Chondrocyte (in vitro differentiated cells): Measurements from ENCODE around the gene SEC14L1. TPM values are rescaled to one million over a fixed set of nuclear protein-coding genes. Genes with fewer than 3 reads are reported as not detected.

ENCODE experiments used
- DNase-seq: peaks from one replicate; pipeline ENCODE4 v3.0.0; 2021; ENCODE audit warnings: mixed read lengths, low spot score
- H3K27ac Mint-ChIP-seq: one replicate; pipeline ENCODE4 v1.8.0; 2021; ENCODE audit warnings: mild to moderate bottlenecking, moderate library complexity, mixed read lengths; ENCODE audit not compliant: unreplicated experiment
- H3K27me3 Mint-ChIP-seq: 2 replicates; pipeline ENCODE4 v1.8.0; 2021; ENCODE audit warnings: low read depth, mixed read lengths
- H3K36me3 Mint-ChIP-seq: 2 replicates; pipeline ENCODE4 v1.8.0; 2021; ENCODE audit warnings: low read depth, mixed read lengths
- H3K4me1 Mint-ChIP-seq: 2 replicates; pipeline ENCODE4 v1.8.0; 2021; ENCODE audit warnings: low read depth, mild to moderate bottlenecking, mixed read lengths
- H3K4me3 Mint-ChIP-seq: one replicate; pipeline ENCODE4 v1.8.0; 2021; ENCODE audit warnings: mild to moderate bottlenecking, moderate library complexity, mixed read lengths; ENCODE audit not compliant: unreplicated experiment
- H3K9me3 Mint-ChIP-seq: 2 replicates; pipeline ENCODE4 v1.8.0; 2021; ENCODE audit warnings: low read depth, mixed read lengths
- total RNA-seq: library from RNA; stranded (reverse); gene quantifications from 3 replicates; pipeline ENCODE4 v1.2.1, GENCODE V29; 2021
- TF ChIP-seq, protein P1 (sequence below): fragments of 200-600 bp; sonication (generic); IDR thresholded peaks from 2 replicates; pipeline ENCODE4 v1.5.0; 2021; ENCODE audit warnings: antibody characterized with exemption, mild to moderate bottlenecking, moderate library complexity

SEC14L1 gene
- total RNA-seq, 1 donor from 2014 or later: 51.8 TPM

GRCh38 chr17:77160091-77160874 is 19.5 kb downstream of the SEC14L1 start:
- Mint-ChIP-seq H3K36me3 (peaks cover 7% of the 10 kb centered on the region), H3K4me3 (no peak overlapping the region), H3K27ac (peak overlapping the region; percentile 50), H3K9me3 (no peaks in the 10 kb centered on the region), H3K27me3 (no peaks in the 10 kb centered on the region), H3K4me1 (peaks cover 49% of the 10 kb centered on the region)
- TF ChIP-seq, protein P1, sequence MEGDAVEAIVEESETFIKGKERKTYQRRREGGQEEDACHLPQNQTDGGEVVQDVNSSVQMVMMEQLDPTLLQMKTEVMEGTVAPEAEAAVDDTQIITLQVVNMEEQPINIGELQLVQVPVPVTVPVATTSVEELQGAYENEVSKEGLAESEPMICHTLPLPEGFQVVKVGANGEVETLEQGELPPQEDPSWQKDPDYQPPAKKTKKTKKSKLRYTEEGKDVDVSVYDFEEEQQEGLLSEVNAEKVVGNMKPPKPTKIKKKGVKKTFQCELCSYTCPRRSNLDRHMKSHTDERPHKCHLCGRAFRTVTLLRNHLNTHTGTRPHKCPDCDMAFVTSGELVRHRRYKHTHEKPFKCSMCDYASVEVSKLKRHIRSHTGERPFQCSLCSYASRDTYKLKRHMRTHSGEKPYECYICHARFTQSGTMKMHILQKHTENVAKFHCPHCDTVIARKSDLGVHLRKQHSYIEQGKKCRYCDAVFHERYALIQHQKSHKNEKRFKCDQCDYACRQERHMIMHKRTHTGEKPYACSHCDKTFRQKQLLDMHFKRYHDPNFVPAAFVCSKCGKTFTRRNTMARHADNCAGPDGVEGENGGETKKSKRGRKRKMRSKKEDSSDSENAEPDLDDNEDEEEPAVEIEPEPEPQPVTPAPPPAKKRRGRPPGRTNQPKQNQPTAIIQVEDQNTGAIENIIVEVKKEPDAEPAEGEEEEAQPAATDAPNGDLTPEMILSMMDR: no peak
- no peak for DNase-seq

DNA sequence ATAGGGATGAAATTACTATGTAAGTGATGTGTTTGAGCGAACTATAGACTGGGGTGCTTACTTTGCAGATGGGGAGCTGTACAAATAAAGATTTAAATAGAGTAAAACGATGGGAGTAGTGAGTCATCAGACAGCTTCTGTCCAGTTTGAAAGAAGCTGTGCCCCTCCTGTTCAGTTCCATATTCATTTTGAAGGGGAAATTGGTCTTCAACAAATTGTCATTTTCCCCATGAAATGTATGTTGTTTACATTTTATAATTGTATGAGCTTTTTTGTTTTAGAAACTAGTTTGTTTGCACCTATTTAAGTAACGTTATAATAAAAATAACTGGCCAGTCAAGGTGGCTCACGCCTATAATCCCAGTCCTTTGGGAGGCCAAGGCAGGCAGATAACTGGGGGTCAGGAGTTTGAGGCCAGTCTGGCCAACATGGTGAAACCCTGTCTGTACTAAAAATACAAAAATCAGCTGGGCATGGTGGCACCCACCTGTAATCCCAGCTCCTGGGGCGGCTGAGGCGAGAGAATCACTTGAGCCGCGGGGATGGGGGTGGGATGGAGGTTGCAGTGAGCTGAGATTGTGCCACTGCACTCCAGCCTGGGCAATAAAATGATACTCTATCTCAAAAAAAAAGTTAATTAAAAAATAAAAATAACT is 20.2 kb downstream of the SEC14L1 start:
- H3K36me3 Mint-ChIP-seq: peaks cover 7% of the 10 kb centered on the region
- peaks cover 56% of the 10 kb centered on the region for H3K4me1 Mint-ChIP-seq
- TF ChIP-seq, protein P1: no peak
- no peak for DNase-seq
- H3K4me3 Mint-ChIP-seq: no peak overlapping the region
- H3K27me3 Mint-ChIP-seq: no peaks in the 10 kb centered on the region
- H3K27ac Mint-ChIP-seq: peak overlapping the region; percentile 50
- H3K9me3 Mint-ChIP-seq: no peaks in the 10 kb centered on the region

GRCh38 chr17:77161953-77162352 is 21.2 kb downstream of the SEC14L1 start:
- H3K4me3 Mint-ChIP-seq: no peak overlapping the region
- H3K36me3 Mint-ChIP-seq: peaks cover 9% of the 10 kb centered on the region
- DNase-seq: no peak
- no peaks in the 10 kb centered on the region for H3K27me3 Mint-ChIP-seq
- H3K9me3 Mint-ChIP-seq: no peaks in the 10 kb centered on the region
- peaks cover 54% of the 10 kb centered on the region for H3K4me1 Mint-ChIP-seq
- peak overlapping the region; percentile 68 for H3K27ac Mint-ChIP-seq
- TF ChIP-seq, protein P1: no peak

DNA sequence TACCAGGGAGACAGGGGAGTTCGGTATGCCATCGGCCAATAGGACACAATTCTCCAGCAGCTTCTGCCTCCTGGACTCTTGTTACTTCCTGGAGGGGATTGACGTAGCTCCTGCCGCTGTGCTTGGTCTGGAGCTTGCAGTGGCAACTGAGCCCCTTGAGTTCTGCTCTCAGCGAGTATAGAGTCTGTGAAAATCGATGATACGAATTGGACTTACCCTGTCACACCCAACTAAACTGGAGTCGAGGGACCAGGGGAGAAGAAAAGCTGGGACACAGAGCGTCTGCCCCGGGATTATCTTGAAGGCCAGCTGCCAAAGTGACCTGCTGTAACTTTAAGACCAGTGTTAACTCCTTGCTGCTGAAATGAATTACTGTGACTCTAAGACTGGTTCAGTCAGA is 22.2 kb downstream of the SEC14L1 start:
- no peak overlapping the region for H3K4me3 Mint-ChIP-seq
- no peak overlapping the region for H3K27ac Mint-ChIP-seq
- H3K9me3 Mint-ChIP-seq: peaks cover 6% of the 10 kb centered on the region
- peaks cover 15% of the 10 kb centered on the region for H3K36me3 Mint-ChIP-seq
- peaks cover 54% of the 10 kb centered on the region for H3K4me1 Mint-ChIP-seq
- TF ChIP-seq, protein P1: no peak
- DNase-seq: no peak
- H3K27me3 Mint-ChIP-seq: no peaks in the 10 kb centered on the region

- Mint-ChIP-seq H3K27me3 (no peaks in the 10 kb centered on the region), H3K27ac (no peak overlapping the region), H3K4me1 (peaks cover 54% of the 10 kb centered on the region), H3K4me3 (no peak overlapping the region), H3K36me3 (peaks cover 13% of the 10 kb centered on the region), H3K9me3 (peaks cover 10% of the 10 kb centered on the region)
- DNase-seq: no peak
- TF ChIP-seq, protein P1: no peak
These were observed 22.9 kb downstream of the SEC14L1 start for GRCh38 chr17:77163511-77164280.
